DMS 273 (cell line): ENCODE data around the gene BCAS1.

Experiments
- DNase-seq: peaks from one replicate; lab custom pipeline; 2025; ENCODE audit not compliant: unreplicated experiment; lab: John Stamatoyannopoulos, UW

BCAS1 gene

DNA sequence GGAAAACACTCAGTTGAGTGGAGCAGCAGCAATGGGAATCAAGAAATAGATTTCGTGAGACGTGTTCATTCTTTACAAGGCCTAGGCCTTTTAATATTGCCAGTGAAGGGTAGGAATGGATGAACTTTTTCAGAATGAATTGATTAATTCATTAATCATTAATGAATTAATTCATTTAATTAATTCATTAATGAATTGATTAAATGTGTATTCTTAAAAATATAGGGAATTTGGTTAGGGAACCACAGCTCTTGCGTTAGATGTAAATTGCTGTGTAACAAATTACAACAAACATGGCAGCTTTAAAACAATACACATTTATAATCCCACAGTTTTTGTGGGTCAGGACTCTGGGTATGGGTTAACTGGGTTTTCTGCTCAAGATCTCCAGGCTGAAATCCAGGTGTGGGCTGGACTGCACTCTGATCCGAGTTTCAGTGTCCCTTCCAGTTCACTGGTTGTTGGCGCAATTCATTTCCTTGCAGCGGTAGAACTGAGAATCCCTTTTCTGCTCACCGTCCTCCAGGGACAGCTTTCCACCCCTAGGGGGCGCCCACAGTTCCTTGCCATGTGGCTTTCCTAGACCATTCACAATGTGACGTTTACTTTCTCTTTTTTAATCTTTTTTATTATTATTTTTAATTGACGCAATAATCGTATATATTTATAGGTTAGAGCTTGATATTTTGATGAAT is 32.8 kb upstream of the BCAS1 start:
- peak; percentile 69 for DNase-seq

DNA sequence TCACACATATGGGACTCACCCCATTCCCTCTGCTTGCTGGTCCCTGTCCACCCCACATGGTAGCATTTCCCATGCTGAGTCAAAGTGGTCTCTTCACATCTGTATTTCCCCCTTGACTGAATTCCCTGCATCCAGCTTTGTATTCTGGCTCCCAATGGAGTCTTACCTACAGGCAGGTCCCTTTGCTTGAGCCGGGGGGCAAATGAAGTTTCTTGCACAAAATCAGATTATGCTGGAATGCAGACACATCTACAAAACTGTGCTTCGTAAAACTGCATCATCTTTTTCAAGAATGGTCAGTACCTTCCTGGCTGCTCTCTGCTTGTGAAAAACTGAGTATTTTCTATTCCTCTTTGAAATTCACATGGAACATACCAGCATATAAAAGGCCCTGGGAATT is 32.1 kb upstream of the BCAS1 start:
- DNase-seq, result no peak

DNA sequence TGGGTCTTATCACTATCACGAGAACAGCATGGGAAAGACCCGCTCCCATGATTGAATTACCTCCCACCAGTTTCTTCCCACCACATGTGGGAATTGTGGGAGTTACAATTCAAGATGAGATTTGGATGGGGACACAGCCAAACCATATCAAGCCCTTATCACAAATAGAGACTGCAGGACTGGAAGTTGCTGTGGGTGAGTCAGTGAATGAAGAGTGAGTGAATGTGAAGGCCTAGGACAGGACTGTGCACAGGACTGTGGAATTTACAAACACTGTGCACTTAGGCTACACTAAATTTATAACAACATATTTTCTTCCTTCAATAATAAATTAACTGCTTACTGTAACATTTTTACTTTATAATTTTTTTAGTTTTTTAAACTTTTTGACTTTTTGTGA is 30.2 kb upstream of the BCAS1 start:
- DNase-seq, result no peak

DNA sequence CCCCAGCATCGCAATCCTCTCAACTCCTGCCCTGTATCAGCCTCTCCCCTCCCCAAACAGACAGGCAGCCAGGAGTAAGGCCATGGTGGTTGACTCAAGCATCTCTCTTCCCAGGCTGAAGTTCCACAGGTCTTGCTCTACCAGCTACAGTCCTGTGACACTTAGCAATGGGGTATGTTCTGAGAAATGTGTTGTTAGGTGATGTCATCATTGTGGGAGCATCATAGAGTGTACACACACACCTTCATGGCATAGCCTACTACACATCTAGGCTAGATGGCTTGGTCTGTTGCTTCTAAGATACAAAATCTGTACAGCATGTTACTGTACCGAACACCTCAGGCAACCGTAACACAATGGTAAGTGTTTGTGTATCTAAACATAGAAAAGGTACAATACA is 29.5 kb upstream of the BCAS1 start:
- no peak for DNase-seq

DNA sequence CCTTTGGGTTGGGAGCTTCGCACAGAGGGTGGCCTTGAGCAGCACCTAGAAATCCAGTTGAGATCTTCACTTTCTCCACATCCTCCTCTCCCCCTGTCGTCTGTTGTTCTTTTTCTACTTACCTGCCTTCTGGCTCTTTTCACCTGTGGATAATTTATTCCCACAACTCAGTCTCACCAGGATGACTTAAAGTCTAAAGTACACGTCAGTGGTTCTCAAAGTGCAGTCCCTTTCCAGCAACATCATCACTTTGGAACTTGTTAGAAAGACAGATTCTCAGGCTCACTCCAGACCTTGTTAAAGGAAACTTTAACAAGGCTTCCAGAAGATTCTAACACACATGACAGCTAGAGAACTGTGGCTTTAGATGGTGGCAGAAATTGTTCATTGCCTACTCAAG is 27.7 kb upstream of the BCAS1 start:
- DNase-seq, result no peak

DNA sequence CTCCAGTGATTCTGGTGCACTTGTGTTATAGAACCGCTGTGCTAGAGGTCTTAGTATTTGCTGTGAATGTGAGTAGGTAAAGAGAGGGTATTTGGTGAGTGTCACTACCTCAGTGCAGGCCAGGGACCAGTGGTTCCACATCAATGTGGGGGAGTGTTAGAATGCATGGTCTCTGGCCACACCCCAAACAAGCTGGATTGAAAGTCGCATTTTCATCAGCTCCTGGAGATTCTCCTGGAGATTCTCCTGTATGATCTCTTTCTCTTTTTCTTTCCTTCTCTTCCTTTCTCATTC is 26.8 kb upstream of the BCAS1 start:
- DNase-seq, result no peak

DNA sequence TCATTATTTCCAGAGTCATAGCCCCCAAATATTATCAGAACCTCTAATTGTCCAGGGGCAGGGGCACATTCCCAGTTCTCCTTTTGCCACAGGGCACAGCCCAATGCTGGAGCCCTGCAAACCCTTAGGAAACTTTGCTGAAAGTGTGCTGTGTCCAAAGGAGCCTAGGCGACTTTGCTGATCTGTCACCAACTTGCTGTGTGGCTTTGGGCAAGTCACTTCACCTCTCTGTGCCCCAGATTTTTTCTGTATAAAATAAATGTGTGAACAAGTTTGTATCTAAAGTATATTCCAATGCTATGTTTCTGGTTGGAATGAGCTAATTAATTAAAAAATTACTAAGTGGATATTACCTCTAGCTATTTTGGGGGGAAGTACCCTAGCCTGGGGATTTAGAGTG is 25.4 kb upstream of the BCAS1 start:
- DNase-seq, result no peak

DNA sequence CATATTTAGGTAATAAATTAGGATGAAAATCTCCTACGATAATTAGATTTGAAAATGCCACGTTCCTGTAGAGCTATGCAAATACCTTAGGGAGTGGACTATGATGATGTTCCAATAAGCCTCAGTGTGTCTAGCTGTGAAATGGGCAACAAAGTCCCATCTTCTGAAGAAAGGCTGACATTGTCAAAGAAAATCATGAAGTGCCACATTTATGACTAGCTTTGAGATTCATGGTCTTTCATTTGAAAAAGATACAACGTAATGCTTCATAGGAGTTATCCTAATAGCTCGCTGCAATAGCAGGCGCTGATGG is 23.8 kb upstream of the BCAS1 start:
- no peak for DNase-seq

DNA sequence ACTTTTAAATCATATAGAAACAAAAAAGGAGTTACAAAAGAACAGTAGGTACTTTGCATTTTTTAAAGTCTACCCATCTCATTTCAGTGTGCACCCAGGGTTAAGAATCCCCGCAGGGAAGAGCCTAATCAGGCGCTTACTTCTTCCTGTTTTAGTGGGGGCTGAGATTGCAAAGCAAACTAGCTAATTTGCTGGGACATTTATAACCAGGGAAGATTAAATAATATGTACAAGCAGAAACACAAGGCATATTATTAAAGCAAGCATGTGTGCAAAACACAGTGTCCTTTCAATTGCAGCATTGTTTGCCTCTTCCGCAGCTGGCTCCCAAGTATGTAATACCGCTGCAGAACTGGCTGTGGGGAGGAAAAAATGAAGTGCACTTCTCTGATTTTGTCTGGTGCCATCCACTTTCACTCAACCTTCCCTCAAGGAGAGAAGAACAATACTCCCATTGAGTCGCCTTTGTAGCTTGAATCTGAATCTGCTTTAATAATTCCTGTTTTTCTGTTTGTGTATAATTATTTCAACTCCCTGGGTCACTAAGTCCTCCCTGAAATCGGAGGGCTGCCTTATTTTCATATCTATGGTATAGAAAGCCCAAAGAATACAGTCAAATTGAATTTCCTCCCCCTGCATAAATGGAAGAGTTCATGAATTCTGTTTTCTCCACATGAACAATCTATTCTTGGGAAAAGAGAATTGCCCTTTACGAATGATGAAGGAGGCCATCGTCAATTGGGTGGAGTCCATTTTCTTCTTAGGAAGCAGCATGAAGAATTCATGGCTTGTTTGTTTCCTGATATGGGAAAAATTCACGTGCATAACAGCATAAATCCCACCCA is 23.3 kb upstream of the BCAS1 start:
- DNase-seq, result no peak

DNA sequence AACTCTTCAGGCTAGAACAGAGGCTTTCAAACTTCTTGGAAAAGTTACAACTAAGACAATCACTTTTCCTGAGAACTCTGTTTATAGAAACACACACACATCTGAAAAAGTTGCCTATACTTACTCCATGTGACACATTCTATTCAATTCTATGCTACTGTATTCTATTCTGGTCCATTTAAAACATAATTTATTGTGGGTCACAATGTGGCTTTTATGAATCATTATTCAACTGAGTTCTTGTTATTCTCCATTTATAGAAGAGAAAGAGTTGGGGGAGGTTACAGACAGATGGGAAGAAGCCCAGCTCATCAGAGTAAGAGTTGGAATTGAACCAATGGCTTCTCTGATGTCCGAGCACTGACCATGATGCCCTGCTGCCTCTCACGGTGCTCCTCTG is 21.6 kb upstream of the BCAS1 start:
- no peak for DNase-seq

DNA sequence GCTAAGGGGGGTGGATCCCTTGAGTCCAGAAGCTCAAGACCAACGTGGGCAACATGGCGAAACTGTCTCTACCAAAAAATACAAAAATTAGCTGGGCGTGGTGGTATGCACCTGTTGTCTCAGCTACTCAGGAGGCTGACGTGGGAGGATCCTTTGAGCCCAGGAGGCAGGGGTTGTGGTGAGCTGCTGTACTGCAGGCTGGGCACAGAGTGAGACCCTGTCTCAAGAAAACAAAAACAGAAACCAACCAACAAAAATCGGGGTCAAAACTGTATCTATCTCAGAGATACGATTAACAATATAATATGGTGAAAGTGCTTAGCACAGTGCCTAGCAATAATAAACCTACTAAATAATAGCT is 20.7 kb upstream of the BCAS1 start:
- DNase-seq, result no peak

DNA sequence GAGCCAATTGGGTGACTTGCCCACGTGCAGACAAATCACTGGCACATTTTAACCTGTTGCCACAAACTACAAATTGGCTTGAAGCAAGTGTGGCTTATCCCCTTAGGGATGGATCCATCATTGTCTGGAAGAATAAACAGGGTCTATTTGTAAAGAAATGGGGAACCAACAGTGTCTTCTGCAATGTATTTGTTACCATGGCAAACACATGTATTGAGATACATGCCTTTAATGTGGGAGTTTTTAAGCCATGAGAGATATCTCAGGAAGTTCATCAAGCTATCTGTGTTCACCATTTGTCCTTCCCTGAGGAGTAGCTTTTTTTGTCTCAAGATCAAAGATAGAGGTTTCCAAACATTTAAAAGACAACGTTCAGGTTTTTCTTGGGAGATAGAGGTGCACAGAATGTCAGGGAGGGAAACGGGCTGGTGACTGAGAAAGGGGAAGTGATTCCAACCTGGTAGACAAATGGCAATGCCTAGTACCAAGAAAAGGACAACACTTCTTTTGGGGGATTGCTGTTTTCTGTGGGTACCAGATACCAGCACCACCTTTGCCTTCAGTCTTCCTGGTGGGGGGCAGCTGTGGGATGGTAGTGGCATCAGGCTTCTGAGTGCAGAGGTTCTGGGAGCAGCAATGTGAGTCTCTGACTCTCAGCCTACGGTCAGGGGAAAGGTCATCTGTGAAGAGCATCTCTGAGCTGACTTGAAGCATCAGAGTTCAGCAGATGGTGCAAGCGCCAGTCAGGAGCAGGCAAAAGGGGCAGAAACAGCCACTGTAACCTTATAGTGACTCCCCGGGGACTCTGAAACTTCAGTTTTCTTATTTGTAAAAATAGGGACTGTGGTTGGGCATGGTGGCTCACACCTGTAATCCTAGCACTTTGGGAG is 20.1 kb upstream of the BCAS1 start:
- DNase-seq, result no peak

DNA sequence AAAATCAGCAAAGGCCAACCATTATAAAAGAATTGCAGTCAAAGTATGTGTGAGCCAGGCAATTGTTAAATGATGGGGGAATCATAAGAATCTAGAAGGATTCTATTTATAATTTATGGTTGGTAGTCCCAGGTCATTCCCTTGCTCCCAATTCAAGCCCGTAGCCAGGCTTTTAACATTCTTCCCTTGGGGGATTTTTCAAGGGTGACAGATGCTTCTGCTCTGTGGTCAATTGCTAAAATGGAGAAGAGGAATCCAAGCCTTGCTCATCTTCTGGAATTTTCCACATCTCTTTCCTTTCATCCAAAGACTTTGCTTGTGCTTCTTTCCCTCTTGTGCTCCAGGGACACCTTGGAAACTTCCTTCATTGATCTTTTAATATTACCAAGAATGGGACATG is 18.0 kb upstream of the BCAS1 start:
- DNase-seq, result no peak

DNA sequence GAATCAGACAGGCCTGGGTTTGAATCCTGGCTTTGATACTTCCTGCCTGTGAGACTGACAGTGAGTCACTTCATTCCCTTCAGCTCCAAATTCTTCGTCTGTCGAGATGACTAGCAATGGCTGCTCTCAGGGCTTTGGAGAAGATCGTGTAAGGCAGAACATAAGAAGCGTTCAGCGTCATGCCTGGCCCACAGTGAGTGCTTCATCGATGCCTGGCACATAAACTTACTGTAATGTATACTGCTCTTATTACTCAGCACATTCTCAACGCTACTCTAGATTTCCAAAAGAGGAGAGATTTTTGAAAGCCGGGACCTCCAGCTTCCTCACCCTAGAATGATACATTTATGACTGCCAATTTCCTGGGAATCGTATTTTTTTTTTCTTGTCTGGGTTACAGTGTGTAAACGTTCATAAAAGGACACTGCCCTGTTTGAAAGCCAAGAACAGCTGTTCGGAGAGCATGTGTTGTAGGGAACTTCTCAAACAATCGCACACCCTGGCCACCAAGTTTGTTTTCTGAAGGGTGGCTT is 16.2 kb upstream of the BCAS1 start:
- no peak for DNase-seq

DNA sequence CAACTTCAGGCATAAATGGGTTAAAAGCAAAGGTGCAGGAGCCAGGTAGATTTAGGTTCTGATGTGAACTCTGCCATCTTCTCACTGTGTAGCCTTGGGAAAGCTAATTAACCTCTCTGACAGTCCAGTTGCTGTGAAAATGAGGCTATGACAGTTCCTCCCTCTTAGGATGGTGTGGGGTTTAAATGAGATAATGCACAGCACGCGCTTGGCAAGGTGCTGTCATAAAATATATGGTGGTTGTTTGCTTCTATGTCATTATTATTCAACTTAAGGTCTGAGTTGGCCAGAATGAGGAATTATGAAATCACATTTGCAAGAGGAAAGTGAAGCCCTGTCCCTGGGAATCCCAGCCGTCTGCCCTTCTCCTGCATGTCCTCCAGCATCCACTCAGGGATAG is 15.5 kb upstream of the BCAS1 start:
- no peak for DNase-seq

DNA sequence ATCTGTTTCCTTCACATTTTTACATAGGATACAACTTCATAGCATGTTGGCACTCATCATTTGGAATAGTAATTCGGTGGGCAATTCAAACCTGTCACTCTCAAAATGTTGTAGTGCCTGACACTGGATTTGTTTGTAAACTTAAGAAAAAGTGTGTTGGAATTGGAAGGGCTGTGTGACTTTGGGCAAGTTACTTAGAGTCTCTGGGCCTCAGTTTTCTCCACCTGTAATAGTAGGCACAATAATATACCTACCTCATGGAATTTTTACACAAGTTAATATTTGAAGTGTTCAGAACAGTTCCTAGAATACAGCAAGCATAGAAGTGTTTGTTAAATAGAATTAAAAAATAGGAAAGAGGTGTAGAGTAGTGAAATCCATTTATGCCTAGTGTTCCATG is 15.0 kb upstream of the BCAS1 start:
- no peak for DNase-seq

DNA sequence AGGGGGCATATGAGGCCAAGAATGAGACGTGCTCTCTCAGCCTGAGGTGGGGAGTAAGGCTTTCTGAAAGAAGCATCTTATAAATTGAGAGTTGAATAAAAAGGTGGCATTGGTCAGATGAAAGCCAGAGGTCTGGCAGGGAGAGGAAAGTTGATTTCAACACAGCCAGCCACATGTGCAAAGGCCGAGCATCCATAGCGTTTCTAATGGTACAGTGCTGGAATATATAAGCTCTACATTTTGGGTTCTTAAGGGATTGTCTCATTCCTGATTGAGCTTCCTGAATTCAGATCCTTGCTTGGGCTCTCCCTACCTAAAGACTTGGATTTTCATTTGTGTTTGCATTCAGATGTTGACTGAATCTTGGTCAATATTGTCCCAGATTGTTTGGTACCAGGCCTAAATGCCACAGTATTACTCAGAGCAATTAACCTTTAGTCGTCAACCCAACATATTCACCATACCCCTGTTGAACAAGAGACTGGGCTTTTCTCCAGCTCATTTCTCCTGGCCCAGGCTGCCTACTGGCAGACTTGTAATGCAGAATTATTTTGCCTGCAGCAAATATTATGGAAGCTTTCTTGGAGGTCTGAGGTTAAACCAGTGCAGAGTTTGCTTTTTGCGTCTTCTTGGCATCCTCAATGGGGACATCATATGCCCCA is 14.5 kb upstream of the BCAS1 start:
- no peak for DNase-seq

DNA sequence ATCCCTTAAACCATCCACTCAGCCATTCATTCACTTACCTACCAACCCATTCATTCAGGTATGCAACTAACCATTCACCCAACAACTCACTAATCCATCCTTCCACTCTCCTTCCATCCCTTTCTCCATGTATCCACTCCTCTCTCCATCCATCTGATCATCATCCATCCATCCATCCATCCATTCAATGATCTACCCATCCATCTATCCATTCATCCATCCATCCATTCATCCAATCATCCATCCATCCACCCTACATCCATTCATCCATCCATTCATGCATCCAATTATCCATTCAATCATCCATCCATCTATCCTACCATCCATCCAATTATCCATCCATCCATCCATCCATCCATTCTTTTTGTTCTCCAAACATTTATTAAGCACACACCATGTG is 13.8 kb upstream of the BCAS1 start:
- DNase-seq, result no peak

DNA sequence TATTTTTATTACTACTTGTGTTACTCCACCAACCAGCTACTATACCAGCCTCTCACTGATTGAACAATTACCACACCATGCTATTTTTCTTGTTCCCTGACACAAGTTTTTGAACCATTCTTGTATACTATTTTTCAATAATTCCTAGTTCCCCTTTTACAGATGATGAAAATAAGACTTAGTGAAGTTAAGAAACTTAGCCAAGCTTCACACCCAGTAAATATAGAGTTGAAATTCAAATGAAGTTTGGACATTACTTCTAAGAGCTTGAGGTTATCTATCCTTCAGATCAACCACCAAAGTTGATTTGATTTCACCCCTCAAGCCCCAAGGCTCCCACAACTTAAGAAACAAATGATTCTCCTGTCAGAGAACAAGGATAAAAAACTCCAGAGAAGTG is 13.1 kb upstream of the BCAS1 start:
- DNase-seq, result no peak

DNA sequence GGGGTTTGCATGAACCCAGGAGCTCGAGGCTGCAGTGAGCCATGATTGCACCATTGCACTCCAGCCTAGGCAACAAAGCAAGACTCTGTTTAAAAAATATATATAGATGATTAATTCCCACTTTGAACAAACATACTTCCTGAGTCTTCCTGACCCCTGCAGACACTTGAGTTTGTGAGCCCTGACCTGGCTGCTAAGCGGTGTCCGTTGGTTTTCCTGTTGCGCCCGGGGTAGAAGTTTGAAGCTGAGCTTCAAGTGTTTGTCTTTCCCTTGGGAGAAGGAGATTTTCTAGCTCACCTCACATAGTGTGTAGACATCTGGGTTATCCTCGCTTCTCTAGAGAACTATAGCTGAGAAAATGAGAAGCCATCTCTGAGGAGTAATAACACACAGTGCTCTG is 11.7 kb upstream of the BCAS1 start:
- DNase-seq, result no peak

DNA sequence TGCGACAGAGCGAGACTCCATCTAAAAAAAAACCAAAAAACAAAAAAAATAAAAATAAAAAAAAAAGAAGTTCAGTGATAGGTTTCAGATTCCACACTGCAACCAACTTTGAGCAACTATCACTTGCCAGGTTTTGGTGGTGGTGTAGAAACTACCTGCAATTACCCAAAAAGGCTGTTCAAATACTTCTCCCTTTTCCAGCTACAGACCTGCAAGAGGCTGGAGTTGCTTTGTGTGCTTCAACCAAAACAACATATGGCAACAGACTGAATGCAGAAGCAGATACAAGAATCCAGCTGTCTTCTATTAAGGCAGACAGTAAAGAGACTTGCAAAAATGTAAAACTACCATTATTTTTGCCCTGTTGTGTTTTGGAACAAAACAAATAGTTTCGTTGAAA is 9.3 kb upstream of the BCAS1 start:
- DNase-seq, result peak; percentile 88
